H1 (cell line): ENCODE results near the gene PRAMEF20. TPM values are rescaled to one million over a fixed set of nuclear protein-coding genes. Genes with fewer than 3 reads are reported as not detected.

Experiments used
- CHD2 ChIP-seq: IDR thresholded peaks from 2 replicates; pipeline ENCODE4 v1.6.1; 2012; ENCODE audit warnings: low read length, improper control_type of control experiment
- GABPA ChIP-seq: IDR thresholded peaks from 2 replicates; pipeline ENCODE4 v1.6.1; 2011; ENCODE audit warnings: mild to moderate bottlenecking, low read length, moderate library complexity, borderline replicate concordance; ENCODE audit not compliant: insufficient read depth
- KDM4A ChIP-seq: IDR thresholded peaks from one replicate; pipeline ENCODE4 v1.7.1; 2012; ENCODE audit warnings: low read depth, mild to moderate bottlenecking, moderate library complexity, low read length, inconsistent platforms; ENCODE audit not compliant: severe bottlenecking
- SIX5 ChIP-seq: IDR thresholded peaks from 2 replicates; pipeline ENCODE4 v1.6.1; 2011; ENCODE audit warnings: mild to moderate bottlenecking, low read depth, low read length
- SP4 ChIP-seq: IDR thresholded peaks from 2 replicates; pipeline ENCODE4 v1.6.1; 2012; ENCODE audit warnings: low read length, inconsistent platforms
- polyA plus RNA-seq, 7 experiments: library from polyadenylated mRNA; depleted of rRNA in 3 of 7; stranded (reverse) in 5 of 7; unstranded in 2 of 7; fragments of >200 nt in 5 of 7; fragments of 200-250 nt in 2 of 7; gene quantifications; 1 replicate in 5 of 7; 2 replicates in 1 of 7; 4 replicates in 1 of 7; pipeline versions ENCODE4 v1.2.1 to v1.2.3, GENCODE V29; 2011 to 2013; ENCODE audit warnings: missing spikeins in 2 of 7, mixed read lengths in 2 of 7
- total RNA-seq: library from RNA; stranded (reverse); fragmentation: NEBNext Ultra II Directional; extraction: Animal tissue kit (Norgen Biotek cat#: 25700); gene quantifications from 2 replicates; pipeline ENCODE4 v1.2.1, GENCODE V29; 2021
- TF ChIP-seq, protein P1 (sequence below): fragments of 300-600 bp; sonication (generic); IDR thresholded peaks from 2 replicates; pipeline ENCODE4 v1.7.1; 2012; ENCODE audit warnings: low read length, moderate library complexity, mild to moderate bottlenecking, inconsistent platforms; ENCODE audit not compliant: insufficient replicate concordance

PRAMEF20 gene
- total and polyA plus RNA-seq, 2 of the 8 experiments (the other 6 are each of a cell fraction or from before 2014, with no cell fraction given): not detected

- no peak for TF ChIP-seq GABPA
- TF ChIP-seq SIX5: no peak
- no peak for TF ChIP-seq KDM4A
- TF ChIP-seq SP4: no peak
- TF ChIP-seq CHD2: no peak
- TF ChIP-seq, protein P1, sequence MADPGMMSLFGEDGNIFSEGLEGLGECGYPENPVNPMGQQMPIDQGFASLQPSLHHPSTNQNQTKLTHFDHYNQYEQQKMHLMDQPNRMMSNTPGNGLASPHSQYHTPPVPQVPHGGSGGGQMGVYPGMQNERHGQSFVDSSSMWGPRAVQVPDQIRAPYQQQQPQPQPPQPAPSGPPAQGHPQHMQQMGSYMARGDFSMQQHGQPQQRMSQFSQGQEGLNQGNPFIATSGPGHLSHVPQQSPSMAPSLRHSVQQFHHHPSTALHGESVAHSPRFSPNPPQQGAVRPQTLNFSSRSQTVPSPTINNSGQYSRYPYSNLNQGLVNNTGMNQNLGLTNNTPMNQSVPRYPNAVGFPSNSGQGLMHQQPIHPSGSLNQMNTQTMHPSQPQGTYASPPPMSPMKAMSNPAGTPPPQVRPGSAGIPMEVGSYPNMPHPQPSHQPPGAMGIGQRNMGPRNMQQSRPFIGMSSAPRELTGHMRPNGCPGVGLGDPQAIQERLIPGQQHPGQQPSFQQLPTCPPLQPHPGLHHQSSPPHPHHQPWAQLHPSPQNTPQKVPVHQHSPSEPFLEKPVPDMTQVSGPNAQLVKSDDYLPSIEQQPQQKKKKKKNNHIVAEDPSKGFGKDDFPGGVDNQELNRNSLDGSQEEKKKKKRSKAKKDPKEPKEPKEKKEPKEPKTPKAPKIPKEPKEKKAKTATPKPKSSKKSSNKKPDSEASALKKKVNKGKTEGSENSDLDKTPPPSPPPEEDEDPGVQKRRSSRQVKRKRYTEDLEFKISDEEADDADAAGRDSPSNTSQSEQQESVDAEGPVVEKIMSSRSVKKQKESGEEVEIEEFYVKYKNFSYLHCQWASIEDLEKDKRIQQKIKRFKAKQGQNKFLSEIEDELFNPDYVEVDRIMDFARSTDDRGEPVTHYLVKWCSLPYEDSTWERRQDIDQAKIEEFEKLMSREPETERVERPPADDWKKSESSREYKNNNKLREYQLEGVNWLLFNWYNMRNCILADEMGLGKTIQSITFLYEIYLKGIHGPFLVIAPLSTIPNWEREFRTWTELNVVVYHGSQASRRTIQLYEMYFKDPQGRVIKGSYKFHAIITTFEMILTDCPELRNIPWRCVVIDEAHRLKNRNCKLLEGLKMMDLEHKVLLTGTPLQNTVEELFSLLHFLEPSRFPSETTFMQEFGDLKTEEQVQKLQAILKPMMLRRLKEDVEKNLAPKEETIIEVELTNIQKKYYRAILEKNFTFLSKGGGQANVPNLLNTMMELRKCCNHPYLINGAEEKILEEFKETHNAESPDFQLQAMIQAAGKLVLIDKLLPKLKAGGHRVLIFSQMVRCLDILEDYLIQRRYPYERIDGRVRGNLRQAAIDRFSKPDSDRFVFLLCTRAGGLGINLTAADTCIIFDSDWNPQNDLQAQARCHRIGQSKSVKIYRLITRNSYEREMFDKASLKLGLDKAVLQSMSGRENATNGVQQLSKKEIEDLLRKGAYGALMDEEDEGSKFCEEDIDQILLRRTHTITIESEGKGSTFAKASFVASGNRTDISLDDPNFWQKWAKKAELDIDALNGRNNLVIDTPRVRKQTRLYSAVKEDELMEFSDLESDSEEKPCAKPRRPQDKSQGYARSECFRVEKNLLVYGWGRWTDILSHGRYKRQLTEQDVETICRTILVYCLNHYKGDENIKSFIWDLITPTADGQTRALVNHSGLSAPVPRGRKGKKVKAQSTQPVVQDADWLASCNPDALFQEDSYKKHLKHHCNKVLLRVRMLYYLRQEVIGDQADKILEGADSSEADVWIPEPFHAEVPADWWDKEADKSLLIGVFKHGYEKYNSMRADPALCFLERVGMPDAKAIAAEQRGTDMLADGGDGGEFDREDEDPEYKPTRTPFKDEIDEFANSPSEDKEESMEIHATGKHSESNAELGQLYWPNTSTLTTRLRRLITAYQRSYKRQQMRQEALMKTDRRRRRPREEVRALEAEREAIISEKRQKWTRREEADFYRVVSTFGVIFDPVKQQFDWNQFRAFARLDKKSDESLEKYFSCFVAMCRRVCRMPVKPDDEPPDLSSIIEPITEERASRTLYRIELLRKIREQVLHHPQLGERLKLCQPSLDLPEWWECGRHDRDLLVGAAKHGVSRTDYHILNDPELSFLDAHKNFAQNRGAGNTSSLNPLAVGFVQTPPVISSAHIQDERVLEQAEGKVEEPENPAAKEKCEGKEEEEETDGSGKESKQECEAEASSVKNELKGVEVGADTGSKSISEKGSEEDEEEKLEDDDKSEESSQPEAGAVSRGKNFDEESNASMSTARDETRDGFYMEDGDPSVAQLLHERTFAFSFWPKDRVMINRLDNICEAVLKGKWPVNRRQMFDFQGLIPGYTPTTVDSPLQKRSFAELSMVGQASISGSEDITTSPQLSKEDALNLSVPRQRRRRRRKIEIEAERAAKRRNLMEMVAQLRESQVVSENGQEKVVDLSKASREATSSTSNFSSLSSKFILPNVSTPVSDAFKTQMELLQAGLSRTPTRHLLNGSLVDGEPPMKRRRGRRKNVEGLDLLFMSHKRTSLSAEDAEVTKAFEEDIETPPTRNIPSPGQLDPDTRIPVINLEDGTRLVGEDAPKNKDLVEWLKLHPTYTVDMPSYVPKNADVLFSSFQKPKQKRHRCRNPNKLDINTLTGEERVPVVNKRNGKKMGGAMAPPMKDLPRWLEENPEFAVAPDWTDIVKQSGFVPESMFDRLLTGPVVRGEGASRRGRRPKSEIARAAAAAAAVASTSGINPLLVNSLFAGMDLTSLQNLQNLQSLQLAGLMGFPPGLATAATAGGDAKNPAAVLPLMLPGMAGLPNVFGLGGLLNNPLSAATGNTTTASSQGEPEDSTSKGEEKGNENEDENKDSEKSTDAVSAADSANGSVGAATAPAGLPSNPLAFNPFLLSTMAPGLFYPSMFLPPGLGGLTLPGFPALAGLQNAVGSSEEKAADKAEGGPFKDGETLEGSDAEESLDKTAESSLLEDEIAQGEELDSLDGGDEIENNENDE: no peak
- TF ChIP-seq, all 59 proteins: peak for 0
Observed at GRCh38 chr1:13430495-13430894, 20.2 kb downstream of the PRAMEF20 start (continued).
